Right atrium auricular region (tissue), 2 donors: ENCODE results near the gene TOR4A. TPM values are rescaled to one million over a fixed set of nuclear protein-coding genes. Genes with fewer than 3 reads are reported as not detected.
"Not testable (repeated sequence)": the region's sequence is repeated elsewhere in the genome, so short reads cannot be mapped to it uniquely, and the experiment has no call there.

Experiments used
- DNase-seq: peaks from one replicate; pipeline ENCODE4 v3.0.0-alpha.2; 2019; ENCODE audit warnings: low spot score
- H3K27ac ChIP-seq, 2 donors: fragments of 200-600 bp; sonication (generic); 1 replicate in 1 of 2; 2 replicates in 1 of 2; pipeline ENCODE4 v1.5.1; 2016 to 2019
- H3K27me3 ChIP-seq, 2 donors: fragments of 200-600 bp; sonication (generic); one replicate each; pipeline versions ENCODE4 v1.5.1 to v1.6.0; 2017 to 2019
- H3K36me3 ChIP-seq: fragments of 200-600 bp; sonication (generic); one replicate; pipeline ENCODE4 v1.5.1; 2016
- H3K4me1 ChIP-seq, 2 donors: fragments of 200-600 bp; sonication (generic); one replicate each; pipeline versions ENCODE4 v1.5.1 to v1.6.0; 2017 to 2019
- H3K4me3 ChIP-seq, 2 donors: fragments of 200-600 bp; sonication (generic); 1 replicate in 1 of 2; 2 replicates in 1 of 2; pipeline ENCODE4 v1.5.1; 2017 to 2019; ENCODE audit warnings: mild to moderate bottlenecking in 1 of 2, moderate library complexity in 1 of 2
- H3K9me3 ChIP-seq, 2 donors: fragments of 200-600 bp; sonication (generic); one replicate each; pipeline ENCODE4 v1.5.1; 2019
- CTCF ChIP-seq, 2 donors: fragments of 200-600 bp; sonication (generic); IDR thresholded peaks; one replicate each; pipeline ENCODE4 v1.5.1; 2019; ENCODE audit warnings: antibody characterized with exemption in 2 of 2
- total RNA-seq, 2 donors: library from RNA; depleted of rRNA; stranded (reverse); fragments of >200 nt; gene quantifications; one replicate each; pipeline ENCODE4 v1.1.0, GENCODE V29; 2016

Gene TOR4A
- total RNA-seq, 2 donors from 2014 or later = 9.4 to 16.8 TPM

GRCh38 chr9:137256362-137256761 lies 21.2 kb upstream of the TOR4A start:
- Histone ChIP-seq H3K4me3 (peak overlapping the region; percentile 77 to 79), H3K4me1 (peaks cover 0 to 25% of the 10 kb centered on the region in 2 donors), H3K36me3 (peaks cover 4% of the 10 kb centered on the region), H3K27me3 (no peaks in the 10 kb centered on the region), H3K9me3 (no peaks in the 10 kb centered on the region), H3K27ac (no peak overlapping the region)
- no peak for TF ChIP-seq CTCF (IDR thresholded peaks at IDR 0.05)
- no peak for DNase-seq

- Histone ChIP-seq H3K9me3 (no peaks in the 10 kb centered on the region), H3K4me3 (peak overlapping the region in 1 of 2 donors; percentile 77), H3K27ac (no peak overlapping the region), H3K27me3 (no peaks in the 10 kb centered on the region), H3K4me1 (peaks cover 0 to 25% of the 10 kb centered on the region in 2 donors), H3K36me3 (peaks cover 4% of the 10 kb centered on the region)
- no peak for TF ChIP-seq CTCF (IDR thresholded peaks at IDR 0.05)
- DNase-seq = no peak
These were observed 20.7 kb upstream of the TOR4A start for GRCh38 chr9:137256856-137257255.

GRCh38 chr9:137262173-137262908 lies 15.2 kb upstream of the TOR4A start:
- H3K27me3 ChIP-seq, H3K4me3 ChIP-seq, H3K4me1 ChIP-seq, DNase-seq, H3K9me3 ChIP-seq, H3K27ac ChIP-seq: not testable (repeated sequence)
- peak; percentile 17 to 65 for TF ChIP-seq CTCF (IDR thresholded peaks at IDR 0.05)
- H3K36me3 ChIP-seq = peaks cover 34% of the 10 kb centered on the region

- no peak for DNase-seq
These were observed 14.6 kb upstream of the TOR4A start for GRCh38 chr9:137262909-137263285.

GRCh38 chr9:137263506-137263905 lies 14.0 kb upstream of the TOR4A start:
- Histone ChIP-seq H3K4me3 (no peak overlapping the region), H3K27me3 (no peaks in the 10 kb centered on the region), H3K27ac (no peak overlapping the region), H3K4me1 (peaks cover 0 to 7% of the 10 kb centered on the region in 2 donors), H3K36me3 (peaks cover 37% of the 10 kb centered on the region), H3K9me3 (no peaks in the 10 kb centered on the region)
- DNase-seq = no peak
- no peak for TF ChIP-seq CTCF (IDR thresholded peaks at IDR 0.05)

More at GRCh38 chr9:137262909-137263285, 14.6 kb upstream of the TOR4A start:
- Histone ChIP-seq H3K27ac (no peak overlapping the region), H3K4me1 (peaks cover 0 to 1% of the 10 kb centered on the region in 2 donors), H3K27me3 (no peaks in the 10 kb centered on the region), H3K9me3 (no peaks in the 10 kb centered on the region), H3K4me3 (no peak overlapping the region), H3K36me3 (peaks cover 37% of the 10 kb centered on the region)
- no peak for TF ChIP-seq CTCF (IDR thresholded peaks at IDR 0.05)

GRCh38 chr9:137264067-137264466 lies 13.5 kb upstream of the TOR4A start:
- peaks cover 37% of the 10 kb centered on the region for H3K36me3 ChIP-seq

More at GRCh38 chr9:137264067-137264466, 13.5 kb upstream of the TOR4A start:
- H3K9me3 ChIP-seq = no peaks in the 10 kb centered on the region
- H3K27ac ChIP-seq = no peak overlapping the region
- no peaks in the 10 kb centered on the region for H3K27me3 ChIP-seq
- no peak overlapping the region for H3K4me3 ChIP-seq
- TF ChIP-seq CTCF (IDR thresholded peaks at IDR 0.05) = no peak
- H3K4me1 ChIP-seq = peaks cover 0 to 13% of the 10 kb centered on the region in 2 donors
- no peak for DNase-seq
